Measurements from ENCODE around the gene LSM3.

The LSM3 gene

DNA sequence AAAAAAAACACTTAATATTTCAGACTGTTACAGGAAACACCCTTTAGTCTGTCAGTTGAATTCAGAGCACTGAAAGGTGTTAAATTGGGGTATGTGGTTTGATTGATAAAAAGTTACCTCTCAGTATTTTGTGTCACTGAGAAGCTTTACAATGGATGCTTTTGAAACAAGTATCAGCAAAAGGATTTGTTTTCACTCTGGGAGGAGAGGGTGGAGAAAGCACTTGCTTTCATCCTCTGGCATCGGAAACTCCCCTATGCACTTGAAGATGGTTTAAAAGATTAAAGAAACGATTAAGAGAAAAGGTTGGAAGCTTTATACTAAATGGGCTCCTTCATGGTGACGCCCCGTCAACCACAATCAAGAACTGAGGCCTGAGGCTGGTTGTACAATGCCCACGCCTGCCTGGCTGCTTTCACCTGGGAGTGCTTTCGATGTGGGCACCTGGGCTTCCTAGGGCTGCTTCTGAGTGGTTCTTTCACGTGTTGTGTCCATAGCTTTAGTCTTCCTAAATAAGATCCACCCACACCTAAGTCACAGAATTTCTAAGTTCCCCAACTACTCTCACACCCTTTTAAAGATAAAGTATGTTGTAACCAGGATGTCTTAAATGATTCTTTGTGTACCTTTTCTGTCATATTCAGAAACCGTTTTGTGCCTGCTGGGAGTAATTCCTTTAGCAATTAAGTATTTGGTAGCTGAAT is 35.9 kb upstream of the LSM3 start:
- TF ChIP-seq, protein P1, sequence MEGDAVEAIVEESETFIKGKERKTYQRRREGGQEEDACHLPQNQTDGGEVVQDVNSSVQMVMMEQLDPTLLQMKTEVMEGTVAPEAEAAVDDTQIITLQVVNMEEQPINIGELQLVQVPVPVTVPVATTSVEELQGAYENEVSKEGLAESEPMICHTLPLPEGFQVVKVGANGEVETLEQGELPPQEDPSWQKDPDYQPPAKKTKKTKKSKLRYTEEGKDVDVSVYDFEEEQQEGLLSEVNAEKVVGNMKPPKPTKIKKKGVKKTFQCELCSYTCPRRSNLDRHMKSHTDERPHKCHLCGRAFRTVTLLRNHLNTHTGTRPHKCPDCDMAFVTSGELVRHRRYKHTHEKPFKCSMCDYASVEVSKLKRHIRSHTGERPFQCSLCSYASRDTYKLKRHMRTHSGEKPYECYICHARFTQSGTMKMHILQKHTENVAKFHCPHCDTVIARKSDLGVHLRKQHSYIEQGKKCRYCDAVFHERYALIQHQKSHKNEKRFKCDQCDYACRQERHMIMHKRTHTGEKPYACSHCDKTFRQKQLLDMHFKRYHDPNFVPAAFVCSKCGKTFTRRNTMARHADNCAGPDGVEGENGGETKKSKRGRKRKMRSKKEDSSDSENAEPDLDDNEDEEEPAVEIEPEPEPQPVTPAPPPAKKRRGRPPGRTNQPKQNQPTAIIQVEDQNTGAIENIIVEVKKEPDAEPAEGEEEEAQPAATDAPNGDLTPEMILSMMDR (IDR thresholded peaks at IDR 0.05; ENCODE audit: insufficient read depth, low read depth, low read length, missing control alignments), result no peak
- DNase-seq (ENCODE audit: low read depth), result peak; percentile 29
- no peak overlapping the region for H3K4me3 ChIP-seq (ENCODE audit: low read length)

DNA sequence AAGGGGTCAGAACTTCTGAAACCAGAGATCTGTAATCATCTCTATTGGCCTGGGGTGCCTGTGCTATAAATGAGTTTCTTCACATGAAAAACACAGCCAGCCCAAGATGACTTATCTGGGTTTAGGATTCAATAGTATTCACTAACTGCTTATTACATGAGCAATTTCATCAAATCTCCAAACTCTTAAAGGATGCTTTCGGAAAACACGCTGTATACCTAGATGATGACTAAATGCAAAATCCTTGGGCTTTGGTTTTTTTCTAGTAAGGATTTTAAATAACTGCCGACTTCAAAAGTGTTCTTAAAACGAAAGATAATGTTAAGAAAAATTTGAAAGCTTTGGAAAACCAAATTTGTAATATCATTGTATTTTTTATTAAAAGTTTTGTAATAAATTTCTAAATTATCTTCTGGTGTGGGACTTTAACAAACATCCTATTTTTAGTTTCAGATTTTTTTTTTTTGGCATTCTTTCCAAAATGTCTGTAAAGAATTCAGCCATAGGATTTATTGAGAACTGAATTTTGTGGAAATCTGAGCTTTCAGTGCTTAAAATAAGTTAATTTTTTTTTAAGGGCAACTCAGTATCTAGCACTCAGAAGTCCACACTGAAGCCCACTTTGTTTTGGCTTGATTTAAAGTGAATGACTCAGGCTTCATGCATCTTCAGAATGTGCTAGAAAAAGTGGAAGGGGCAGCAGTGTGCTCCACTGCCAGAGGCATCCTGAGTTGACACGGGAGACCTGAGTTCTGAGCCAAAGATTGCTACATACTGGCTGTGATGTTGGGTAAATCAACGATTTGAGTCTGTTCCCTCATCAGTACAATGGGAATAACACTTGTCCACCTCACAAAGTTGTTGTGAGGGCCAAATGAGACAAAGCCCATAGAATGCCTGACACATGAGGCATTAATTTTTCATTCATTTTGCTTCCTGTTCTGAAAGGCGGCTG is 35.1 kb upstream of the LSM3 start:
- peak; percentile 86 for DNase-seq (ENCODE audit: low read depth)
- H3K4me3 ChIP-seq (ENCODE audit: low read length), result no peak overlapping the region
- TF ChIP-seq, protein P1 (IDR thresholded peaks at IDR 0.05; ENCODE audit: insufficient read depth, low read depth, low read length, missing control alignments), result no peak

DNA sequence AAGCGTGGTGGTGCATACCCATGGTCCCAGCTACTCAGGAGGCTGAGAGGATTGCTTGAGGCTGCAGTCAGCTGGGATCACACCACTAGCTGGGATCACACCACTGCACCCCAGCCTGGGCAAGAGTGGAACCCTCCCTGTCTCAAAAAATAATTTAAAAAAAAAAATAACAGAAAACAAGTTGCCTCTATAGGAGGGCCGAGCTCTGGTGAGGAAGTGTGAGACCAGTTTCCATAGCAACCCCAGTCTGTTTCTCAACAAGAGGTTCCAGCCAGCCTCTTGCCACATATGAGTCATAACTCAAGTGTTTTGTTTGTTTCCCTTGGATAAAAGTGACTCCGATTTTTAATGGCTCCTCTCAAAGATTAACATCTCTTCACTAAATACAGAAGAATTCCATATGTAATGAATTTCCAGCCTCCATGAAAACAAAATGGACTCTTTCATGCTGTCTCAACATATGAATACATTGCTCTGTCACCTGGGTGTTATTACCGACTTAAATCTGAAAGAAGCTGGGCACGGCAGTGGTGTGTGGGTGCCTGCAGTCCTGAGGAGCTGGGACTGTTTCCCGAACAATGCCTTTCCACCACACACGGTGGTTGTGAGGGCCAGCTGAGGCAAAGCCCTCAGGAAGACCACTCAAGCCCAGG is 34.1 kb upstream of the LSM3 start:
- H3K4me3 ChIP-seq (ENCODE audit: low read length), result no peak overlapping the region
- DNase-seq (ENCODE audit: low read depth), result peak; percentile 96
- TF ChIP-seq, protein P1 (IDR thresholded peaks at IDR 0.05; ENCODE audit: insufficient read depth, low read depth, low read length, missing control alignments), result no peak

DNA sequence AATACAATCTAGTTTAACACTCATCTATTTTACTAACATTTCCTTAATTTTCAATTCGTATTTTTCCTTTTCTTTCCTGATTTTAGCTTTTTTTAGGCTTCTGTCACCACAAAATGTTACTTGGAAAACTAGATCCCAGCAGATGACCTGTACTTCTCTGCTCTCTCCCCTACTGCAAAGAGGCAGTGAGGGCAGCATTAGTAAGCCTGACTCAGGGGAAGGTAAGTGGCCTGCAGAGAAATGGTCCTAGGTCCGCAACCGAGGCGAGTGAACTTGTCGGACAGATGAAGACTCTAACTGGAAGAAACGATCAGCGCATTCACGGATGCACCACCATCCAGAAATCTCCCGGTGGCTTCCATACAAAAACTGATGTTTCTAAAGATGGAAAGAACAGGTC is 33.4 kb upstream of the LSM3 start:
- DNase-seq (ENCODE audit: low read depth), result no peak
- H3K4me3 ChIP-seq (ENCODE audit: low read length), result no peak overlapping the region
- TF ChIP-seq, protein P1 (IDR thresholded peaks at IDR 0.05; ENCODE audit: insufficient read depth, low read depth, low read length, missing control alignments), result no peak

DNA sequence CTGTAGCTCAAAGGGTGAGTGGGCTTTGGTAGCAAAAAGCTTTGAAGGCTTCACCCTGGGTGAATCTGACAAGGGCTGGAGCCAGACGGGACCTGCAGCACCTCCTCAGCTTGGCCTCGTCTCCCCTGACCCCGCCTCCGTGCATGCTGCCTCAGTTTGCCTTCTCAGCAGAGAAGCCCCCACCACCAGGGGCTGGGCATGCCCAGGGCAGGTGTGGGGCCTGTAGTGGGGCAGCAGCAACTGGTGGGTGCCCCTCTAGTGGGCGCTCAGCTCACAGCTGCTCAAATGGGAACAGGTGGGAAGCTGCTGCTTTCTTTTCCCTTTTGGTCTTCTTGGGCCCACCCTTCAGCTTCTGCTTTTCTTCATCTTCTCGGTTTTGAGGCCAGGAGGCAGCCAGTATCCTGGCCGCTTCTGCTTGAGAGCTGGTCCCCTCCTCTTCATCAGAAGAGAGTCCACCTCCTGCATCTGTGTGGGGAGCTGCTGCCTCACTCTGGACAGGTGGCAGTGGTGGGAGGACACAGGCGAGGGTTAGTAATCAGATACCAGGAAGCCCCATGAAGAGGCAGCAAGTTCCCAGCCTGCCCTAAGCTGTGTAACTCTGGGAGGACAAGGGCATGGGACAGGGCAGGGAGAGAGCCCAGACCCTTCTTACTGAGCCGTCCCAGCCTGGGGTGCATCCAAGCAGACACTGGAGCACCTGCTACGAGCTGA is 32.8 kb upstream of the LSM3 start:
- DNase-seq (ENCODE audit: low read depth), result no peak
- no peak overlapping the region for H3K4me3 ChIP-seq (ENCODE audit: low read length)
- TF ChIP-seq, protein P1 (IDR thresholded peaks at IDR 0.05; ENCODE audit: insufficient read depth, low read depth, low read length, missing control alignments), result no peak

DNA sequence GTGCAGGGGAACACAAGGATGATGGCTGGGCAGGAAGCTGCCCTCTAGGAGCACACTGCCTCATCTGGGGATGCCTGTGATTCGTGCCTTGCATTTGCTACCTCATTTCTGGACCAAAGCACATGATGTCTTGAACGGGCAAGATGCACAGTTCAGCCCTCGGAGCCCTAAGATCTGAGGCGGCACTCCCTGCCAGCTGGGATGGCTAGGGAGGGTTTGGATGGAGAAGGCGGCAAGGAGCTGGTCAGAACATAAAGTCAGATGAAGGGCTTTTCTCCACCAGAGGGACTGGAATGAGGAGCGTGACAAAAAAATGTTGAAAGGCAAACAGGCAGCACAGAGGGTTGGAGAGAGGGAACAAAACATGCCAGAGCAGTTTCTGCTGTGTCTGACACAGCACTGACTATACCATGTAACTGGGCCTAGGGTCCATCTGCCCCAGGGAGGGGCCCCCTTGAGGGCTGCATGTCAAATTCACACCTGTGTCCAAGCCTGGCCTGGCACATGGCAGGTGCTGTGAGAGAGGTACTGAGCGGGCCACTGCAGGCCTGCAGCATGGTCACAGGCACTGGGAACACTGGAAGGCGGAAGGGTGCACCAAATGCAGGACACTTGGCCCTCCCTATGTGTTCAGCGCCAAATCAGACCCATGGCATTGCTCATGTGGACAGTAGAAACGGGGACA is 32.1 kb upstream of the LSM3 start:
- no peak for DNase-seq (ENCODE audit: low read depth)
- no peak overlapping the region for H3K4me3 ChIP-seq (ENCODE audit: low read length)
- TF ChIP-seq, protein P1 (IDR thresholded peaks at IDR 0.05; ENCODE audit: insufficient read depth, low read depth, low read length, missing control alignments), result no peak

All from epithelial cell of esophagus (primary cell).